LNCAP (cell line): ENCODE data around the gene RAB17.

Experiments used
- CTCF ChIP-seq: fragments of 450-650 bp; IDR thresholded peaks from 2 replicates; pipeline ENCODE4 v1.5.1; 2017; ENCODE audit warnings: mild to moderate bottlenecking

The RAB17 gene

GRCh38 chr2:237593036-237593435 lies 2.5 kb upstream of the RAB17 start:
- TF ChIP-seq CTCF = no peak

- TF ChIP-seq CTCF = no peak
Measured at GRCh38 chr2:237592425-237592980, 2.0 kb upstream of the RAB17 start.

- no peak for TF ChIP-seq CTCF
Measured at GRCh38 chr2:237591141-237591881, 777 bp upstream of the RAB17 start.

GRCh38 chr2:237588044-237588696 lies 2.4 kb downstream of the RAB17 start:
- TF ChIP-seq CTCF = no peak

GRCh38 chr2:237585590-237586221 lies 4.8 kb downstream of the RAB17 start:
- no peak for TF ChIP-seq CTCF

- no peak for TF ChIP-seq CTCF
Measured at GRCh38 chr2:237583385-237584295, 6.9 kb downstream of the RAB17 start.
